K562 (cell line): ENCODE results near the gene METTL23. TPM values are rescaled to one million over a fixed set of nuclear protein-coding genes. Genes with fewer than 3 reads are reported as not detected.

Experiments used
- CHAMP1 ChIP-seq: fragments of 450-650 bp; IDR thresholded peaks from 2 replicates; pipeline ENCODE4 v1.6.1; 2016; ENCODE audit warnings: mild to moderate bottlenecking
- KAT7 ChIP-seq: sonication (generic); formaldehyde crosslinking; IDR thresholded peaks from 2 replicates; pipeline ENCODE4 v1.8.0; 2022; ENCODE audit warnings: missing genetic modification reagents, mild to moderate bottlenecking, borderline replicate concordance
- KLF16 ChIP-seq: IDR thresholded peaks from 2 replicates; pipeline ENCODE4 v1.6.1; 2016; ENCODE audit warnings: antibody characterized with exemption
- NBN ChIP-seq: fragments of 450-650 bp; IDR thresholded peaks from 2 replicates; pipeline ENCODE4 v1.6.1; 2016; ENCODE audit warnings: low read depth, mild to moderate bottlenecking
- NFRKB ChIP-seq: fragments of 450-650 bp; IDR thresholded peaks from 2 replicates; pipeline ENCODE4 v1.6.1; 2016; ENCODE audit warnings: low read depth
- RNF2 ChIP-seq: sonication (generic); IDR thresholded peaks from 2 replicates; pipeline ENCODE4 v1.6.1; 2016
- SIN3A ChIP-seq, 2 experiments: fragments of 150-350 bp in 1 of 2; IDR thresholded peaks; 2 replicates each; pipeline ENCODE4 v1.6.1; 2011 to 2016; ENCODE audit warnings: borderline replicate concordance in 2 of 2, low read depth in 2 of 2, low read length in 2 of 2, mild to moderate bottlenecking in 2 of 2, moderate library complexity in 2 of 2; ENCODE audit not compliant: control insufficient read depth in 1 of 2
- SMAD1 ChIP-seq: fragments of 150-350 bp; IDR thresholded peaks from 2 replicates; pipeline ENCODE4 v1.6.1; 2014; ENCODE audit warnings: low read length, low read depth; ENCODE audit not compliant: partially characterized antibody
- SMARCE1 ChIP-seq: fragments of 450-650 bp; IDR thresholded peaks from 2 replicates; pipeline ENCODE4 v1.7.1; 2016; ENCODE audit warnings: mild to moderate bottlenecking
- ZEB2 ChIP-seq: fragments of 450-650 bp; IDR thresholded peaks from 2 replicates; pipeline ENCODE4 v1.6.1; 2016
- polyA plus RNA-seq, 8 experiments: library from polyadenylated mRNA; depleted of rRNA in 4 of 8; stranded (reverse) in 5 of 8; unstranded in 3 of 8; fragments of >200 nt; fragmentation: Nextera tagmentation in 2 of 8; fragmentation: Illumina TruSeq in 1 of 8; extraction: Ambion mirVana in 2 of 8; extraction: Trizol in 1 of 8; gene quantifications; 2 replicates each; pipeline versions ENCODE4 v1.2.1 to v1.2.3, GENCODE V29; 2011 to 2014; ENCODE audit warnings: inconsistent platforms in 1 of 8, missing spikeins in 1 of 8
- total RNA-seq, 7 experiments: library from RNA; depleted of rRNA in 6 of 7; stranded (reverse); fragments of >200 nt in 6 of 7; fragmentation: Illumina TruSeq in 2 of 7; extraction: Trizol in 2 of 7; gene quantifications; 2 replicates each; pipeline versions ENCODE4 v1.2.1 to v1.2.3, GENCODE V29; 2011 to 2021; ENCODE audit warnings: low replicate concordance in 1 of 7
- TF ChIP-seq, protein P1 (sequence below): fragments of 450-650 bp; IDR thresholded peaks from 2 replicates; pipeline ENCODE4 v1.6.1; 2016; ENCODE audit warnings: mild to moderate bottlenecking, moderate library complexity
- TF ChIP-seq, protein P2 (sequence below), 2 experiments: fragments of 200-800 bp in 1 of 2; sonication (Bioruptor generic) in 1 of 2; sonication (generic) in 1 of 2; formaldehyde crosslinking in 1 of 2; IDR thresholded peaks in 1 of 2; conservative IDR thresholded peaks in 1 of 2; 2 replicates each; pipeline versions ENCODE4 v1.5.0 to v1.6.1; 2016 to 2020; ENCODE audit warnings: missing compliant biosample characterization in 1 of 2, missing genetic modification characterization in 1 of 2, missing genetic modification reagents in 1 of 2

METTL23 gene
- total and polyA plus RNA-seq, 9 of the 15 experiments (the other 6 are each of a cell fraction or from before 2014, with no cell fraction given), result 29.4 to 67.3 (median 41.6) TPM

GRCh38 chr17:76697702-76698465 lies 28.8 kb upstream of the METTL23 start (continued):
- TF ChIP-seq, protein P1, sequence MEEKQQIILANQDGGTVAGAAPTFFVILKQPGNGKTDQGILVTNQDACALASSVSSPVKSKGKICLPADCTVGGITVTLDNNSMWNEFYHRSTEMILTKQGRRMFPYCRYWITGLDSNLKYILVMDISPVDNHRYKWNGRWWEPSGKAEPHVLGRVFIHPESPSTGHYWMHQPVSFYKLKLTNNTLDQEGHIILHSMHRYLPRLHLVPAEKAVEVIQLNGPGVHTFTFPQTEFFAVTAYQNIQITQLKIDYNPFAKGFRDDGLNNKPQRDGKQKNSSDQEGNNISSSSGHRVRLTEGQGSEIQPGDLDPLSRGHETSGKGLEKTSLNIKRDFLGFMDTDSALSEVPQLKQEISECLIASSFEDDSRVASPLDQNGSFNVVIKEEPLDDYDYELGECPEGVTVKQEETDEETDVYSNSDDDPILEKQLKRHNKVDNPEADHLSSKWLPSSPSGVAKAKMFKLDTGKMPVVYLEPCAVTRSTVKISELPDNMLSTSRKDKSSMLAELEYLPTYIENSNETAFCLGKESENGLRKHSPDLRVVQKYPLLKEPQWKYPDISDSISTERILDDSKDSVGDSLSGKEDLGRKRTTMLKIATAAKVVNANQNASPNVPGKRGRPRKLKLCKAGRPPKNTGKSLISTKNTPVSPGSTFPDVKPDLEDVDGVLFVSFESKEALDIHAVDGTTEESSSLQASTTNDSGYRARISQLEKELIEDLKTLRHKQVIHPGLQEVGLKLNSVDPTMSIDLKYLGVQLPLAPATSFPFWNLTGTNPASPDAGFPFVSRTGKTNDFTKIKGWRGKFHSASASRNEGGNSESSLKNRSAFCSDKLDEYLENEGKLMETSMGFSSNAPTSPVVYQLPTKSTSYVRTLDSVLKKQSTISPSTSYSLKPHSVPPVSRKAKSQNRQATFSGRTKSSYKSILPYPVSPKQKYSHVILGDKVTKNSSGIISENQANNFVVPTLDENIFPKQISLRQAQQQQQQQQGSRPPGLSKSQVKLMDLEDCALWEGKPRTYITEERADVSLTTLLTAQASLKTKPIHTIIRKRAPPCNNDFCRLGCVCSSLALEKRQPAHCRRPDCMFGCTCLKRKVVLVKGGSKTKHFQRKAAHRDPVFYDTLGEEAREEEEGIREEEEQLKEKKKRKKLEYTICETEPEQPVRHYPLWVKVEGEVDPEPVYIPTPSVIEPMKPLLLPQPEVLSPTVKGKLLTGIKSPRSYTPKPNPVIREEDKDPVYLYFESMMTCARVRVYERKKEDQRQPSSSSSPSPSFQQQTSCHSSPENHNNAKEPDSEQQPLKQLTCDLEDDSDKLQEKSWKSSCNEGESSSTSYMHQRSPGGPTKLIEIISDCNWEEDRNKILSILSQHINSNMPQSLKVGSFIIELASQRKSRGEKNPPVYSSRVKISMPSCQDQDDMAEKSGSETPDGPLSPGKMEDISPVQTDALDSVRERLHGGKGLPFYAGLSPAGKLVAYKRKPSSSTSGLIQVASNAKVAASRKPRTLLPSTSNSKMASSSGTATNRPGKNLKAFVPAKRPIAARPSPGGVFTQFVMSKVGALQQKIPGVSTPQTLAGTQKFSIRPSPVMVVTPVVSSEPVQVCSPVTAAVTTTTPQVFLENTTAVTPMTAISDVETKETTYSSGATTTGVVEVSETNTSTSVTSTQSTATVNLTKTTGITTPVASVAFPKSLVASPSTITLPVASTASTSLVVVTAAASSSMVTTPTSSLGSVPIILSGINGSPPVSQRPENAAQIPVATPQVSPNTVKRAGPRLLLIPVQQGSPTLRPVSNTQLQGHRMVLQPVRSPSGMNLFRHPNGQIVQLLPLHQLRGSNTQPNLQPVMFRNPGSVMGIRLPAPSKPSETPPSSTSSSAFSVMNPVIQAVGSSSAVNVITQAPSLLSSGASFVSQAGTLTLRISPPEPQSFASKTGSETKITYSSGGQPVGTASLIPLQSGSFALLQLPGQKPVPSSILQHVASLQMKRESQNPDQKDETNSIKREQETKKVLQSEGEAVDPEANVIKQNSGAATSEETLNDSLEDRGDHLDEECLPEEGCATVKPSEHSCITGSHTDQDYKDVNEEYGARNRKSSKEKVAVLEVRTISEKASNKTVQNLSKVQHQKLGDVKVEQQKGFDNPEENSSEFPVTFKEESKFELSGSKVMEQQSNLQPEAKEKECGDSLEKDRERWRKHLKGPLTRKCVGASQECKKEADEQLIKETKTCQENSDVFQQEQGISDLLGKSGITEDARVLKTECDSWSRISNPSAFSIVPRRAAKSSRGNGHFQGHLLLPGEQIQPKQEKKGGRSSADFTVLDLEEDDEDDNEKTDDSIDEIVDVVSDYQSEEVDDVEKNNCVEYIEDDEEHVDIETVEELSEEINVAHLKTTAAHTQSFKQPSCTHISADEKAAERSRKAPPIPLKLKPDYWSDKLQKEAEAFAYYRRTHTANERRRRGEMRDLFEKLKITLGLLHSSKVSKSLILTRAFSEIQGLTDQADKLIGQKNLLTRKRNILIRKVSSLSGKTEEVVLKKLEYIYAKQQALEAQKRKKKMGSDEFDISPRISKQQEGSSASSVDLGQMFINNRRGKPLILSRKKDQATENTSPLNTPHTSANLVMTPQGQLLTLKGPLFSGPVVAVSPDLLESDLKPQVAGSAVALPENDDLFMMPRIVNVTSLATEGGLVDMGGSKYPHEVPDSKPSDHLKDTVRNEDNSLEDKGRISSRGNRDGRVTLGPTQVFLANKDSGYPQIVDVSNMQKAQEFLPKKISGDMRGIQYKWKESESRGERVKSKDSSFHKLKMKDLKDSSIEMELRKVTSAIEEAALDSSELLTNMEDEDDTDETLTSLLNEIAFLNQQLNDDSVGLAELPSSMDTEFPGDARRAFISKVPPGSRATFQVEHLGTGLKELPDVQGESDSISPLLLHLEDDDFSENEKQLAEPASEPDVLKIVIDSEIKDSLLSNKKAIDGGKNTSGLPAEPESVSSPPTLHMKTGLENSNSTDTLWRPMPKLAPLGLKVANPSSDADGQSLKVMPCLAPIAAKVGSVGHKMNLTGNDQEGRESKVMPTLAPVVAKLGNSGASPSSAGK, result 0 out of 2 replicates have a peak, but pooled peaks have one; percentile 20
- TF ChIP-seq SMAD1, result no peak
- TF ChIP-seq, protein P2, sequence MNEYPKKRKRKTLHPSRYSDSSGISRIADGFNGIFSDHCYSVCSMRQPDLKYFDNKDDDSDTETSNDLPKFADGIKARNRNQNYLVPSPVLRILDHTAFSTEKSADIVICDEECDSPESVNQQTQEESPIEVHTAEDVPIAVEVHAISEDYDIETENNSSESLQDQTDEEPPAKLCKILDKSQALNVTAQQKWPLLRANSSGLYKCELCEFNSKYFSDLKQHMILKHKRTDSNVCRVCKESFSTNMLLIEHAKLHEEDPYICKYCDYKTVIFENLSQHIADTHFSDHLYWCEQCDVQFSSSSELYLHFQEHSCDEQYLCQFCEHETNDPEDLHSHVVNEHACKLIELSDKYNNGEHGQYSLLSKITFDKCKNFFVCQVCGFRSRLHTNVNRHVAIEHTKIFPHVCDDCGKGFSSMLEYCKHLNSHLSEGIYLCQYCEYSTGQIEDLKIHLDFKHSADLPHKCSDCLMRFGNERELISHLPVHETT (CRISPR knock-in tag; conservative IDR thresholded peaks at IDR 0.05 in 1 of 2, IDR thresholded peaks at IDR 0.05 in 1 of 2), result no peak
- TF ChIP-seq SMARCE1, result peak; percentile 79; the same call in 1 of the 2 replicates
- peak; percentile 61; the same call in 1 of the 2 replicates for TF ChIP-seq RNF2
- TF ChIP-seq SIN3A (IDR thresholded peaks at IDR 0.05; ENCODE audit: borderline replicate concordance in 2 of 2, control insufficient read depth in 1 of 2, low read depth in 2 of 2, low read length in 2 of 2), result no peak
- no peak for TF ChIP-seq NFRKB
- TF ChIP-seq KAT7 (CRISPR knock-in tag), result no peak
- TF ChIP-seq KLF16, result peak; percentile 36; the same call in 1 of the 2 replicates
- TF ChIP-seq NBN, result peak; percentile 95
- peak; percentile 77; the same call in 1 of the 2 replicates for TF ChIP-seq ZEB2
- no peak for TF ChIP-seq CHAMP1
